Measurements from ENCODE around the gene TMEM30B.
A peak's percentile ranks its signal among the peaks of the same experiment; 100 is the strongest.

Gene TMEM30B

DNA sequence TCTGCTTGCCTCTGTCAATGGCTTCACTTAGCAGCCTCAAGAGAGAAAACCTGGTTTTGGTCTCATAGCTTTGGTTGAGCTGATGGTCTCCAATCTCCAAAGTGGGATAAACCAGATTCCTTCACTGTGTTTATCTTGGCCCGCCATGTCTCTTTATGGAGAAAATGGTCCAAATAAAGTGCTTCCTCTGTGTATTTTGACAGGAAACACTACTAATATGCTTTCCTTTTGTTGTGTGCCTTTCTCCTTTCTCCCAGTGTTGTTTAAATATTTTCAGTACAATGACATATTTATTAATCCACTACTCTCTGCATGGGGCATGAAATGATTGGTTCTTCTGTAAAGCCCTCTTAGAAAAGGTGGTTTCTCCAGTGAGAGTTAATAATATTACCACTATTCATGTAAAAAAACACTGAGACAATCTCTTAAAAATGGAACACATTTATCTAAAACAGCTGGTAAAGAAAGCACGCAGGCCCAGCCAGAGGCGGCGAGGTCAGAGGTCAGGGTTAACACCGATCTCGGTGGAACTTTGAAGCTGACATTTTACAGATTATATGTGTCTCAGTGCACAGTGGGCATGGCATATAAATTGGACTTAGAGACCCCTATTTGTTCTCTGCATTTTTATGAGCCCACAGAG is 24.2 kb downstream of the TMEM30B start:
- TF ChIP-seq, protein P1, sequence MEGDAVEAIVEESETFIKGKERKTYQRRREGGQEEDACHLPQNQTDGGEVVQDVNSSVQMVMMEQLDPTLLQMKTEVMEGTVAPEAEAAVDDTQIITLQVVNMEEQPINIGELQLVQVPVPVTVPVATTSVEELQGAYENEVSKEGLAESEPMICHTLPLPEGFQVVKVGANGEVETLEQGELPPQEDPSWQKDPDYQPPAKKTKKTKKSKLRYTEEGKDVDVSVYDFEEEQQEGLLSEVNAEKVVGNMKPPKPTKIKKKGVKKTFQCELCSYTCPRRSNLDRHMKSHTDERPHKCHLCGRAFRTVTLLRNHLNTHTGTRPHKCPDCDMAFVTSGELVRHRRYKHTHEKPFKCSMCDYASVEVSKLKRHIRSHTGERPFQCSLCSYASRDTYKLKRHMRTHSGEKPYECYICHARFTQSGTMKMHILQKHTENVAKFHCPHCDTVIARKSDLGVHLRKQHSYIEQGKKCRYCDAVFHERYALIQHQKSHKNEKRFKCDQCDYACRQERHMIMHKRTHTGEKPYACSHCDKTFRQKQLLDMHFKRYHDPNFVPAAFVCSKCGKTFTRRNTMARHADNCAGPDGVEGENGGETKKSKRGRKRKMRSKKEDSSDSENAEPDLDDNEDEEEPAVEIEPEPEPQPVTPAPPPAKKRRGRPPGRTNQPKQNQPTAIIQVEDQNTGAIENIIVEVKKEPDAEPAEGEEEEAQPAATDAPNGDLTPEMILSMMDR (IDR thresholded peaks at IDR 0.05; ENCODE audit: borderline replicate concordance, control extremely low read depth, extremely low read depth, insufficient read depth, missing control alignments), result no peak
- DNase-seq (ENCODE audit: low spot score), result no peak
- in situ Hi-C loops (cut with MboI; ENCODE audit: low sequenced_read_pairs, unreplicated experiment), result loop anchor here (10.0 kb wide), 1 partner anchor 622 kb away; no protein-coding TSS in a partner anchor

- no peak for DNase-seq (ENCODE audit: low spot score)
- in situ Hi-C loops (cut with MboI; ENCODE audit: low sequenced_read_pairs, unreplicated experiment), result loop anchor here (10.0 kb wide), 1 partner anchor 621 kb away; no protein-coding TSS in a partner anchor
- TF ChIP-seq, protein P1 (IDR thresholded peaks at IDR 0.05; ENCODE audit: borderline replicate concordance, control extremely low read depth, extremely low read depth, insufficient read depth, missing control alignments), result no peak
These were observed 25.2 kb downstream of the TMEM30B start for GRCh38 chr14:61255968-61256367.

DNA sequence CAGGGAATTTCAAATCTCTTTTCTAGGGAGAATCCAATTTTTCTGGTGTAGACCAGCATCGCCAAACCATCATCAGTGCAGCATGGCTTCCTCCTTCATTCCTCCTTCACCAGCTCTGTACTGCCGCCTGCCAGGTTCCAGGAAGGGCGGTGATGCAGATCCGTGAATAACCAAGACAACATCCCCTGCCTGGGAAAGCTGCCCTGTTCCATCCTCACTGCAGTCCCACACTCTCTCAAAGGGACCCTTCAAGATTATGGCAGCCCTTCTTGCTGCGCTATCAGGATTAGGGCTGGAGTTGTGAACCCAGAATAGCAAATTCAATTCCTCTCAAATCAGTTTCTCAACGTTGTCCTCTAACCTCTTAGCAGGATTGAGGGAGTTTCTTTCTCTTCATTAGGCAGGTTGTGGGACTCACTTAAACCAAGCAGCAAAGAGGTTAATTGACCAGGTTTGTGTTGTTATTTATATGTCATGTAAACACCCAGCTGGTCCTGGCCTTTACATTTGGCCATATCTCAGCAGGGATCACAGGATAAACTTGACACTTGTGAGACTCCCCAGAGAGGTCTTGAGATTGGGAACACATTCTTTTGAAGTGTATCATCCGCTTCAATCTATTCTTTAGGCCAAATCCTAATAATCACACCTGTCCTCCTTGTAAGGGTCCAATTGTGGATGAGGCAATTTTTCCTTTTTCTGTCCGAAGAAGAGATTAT is 26.2 kb downstream of the TMEM30B start:
- in situ Hi-C loops (cut with MboI; ENCODE audit: low sequenced_read_pairs, unreplicated experiment), result loop anchor here (10.0 kb wide), 1 partner anchor 620 kb away; no protein-coding TSS in a partner anchor
- TF ChIP-seq, protein P1 (IDR thresholded peaks at IDR 0.05; ENCODE audit: borderline replicate concordance, control extremely low read depth, extremely low read depth, insufficient read depth, missing control alignments), result no peak
- DNase-seq (ENCODE audit: low spot score), result no peak

GRCh38 chr14:61253064-61253738 is 27.9 kb downstream of the TMEM30B start:
- TF ChIP-seq, protein P1 (IDR thresholded peaks at IDR 0.05; ENCODE audit: borderline replicate concordance, control extremely low read depth, extremely low read depth, insufficient read depth, missing control alignments), result no peak
- DNase-seq (ENCODE audit: low spot score), result no peak
- in situ Hi-C loops (cut with MboI; ENCODE audit: low sequenced_read_pairs, unreplicated experiment), result loop anchor here (10.0 kb wide), 1 partner anchor 618 kb away; no protein-coding TSS in a partner anchor

GRCh38 chr14:61252369-61253063 is 28.6 kb downstream of the TMEM30B start:
- peak; percentile 64 for DNase-seq (ENCODE audit: low spot score)
- TF ChIP-seq, protein P1 (IDR thresholded peaks at IDR 0.05; ENCODE audit: borderline replicate concordance, control extremely low read depth, extremely low read depth, insufficient read depth, missing control alignments), result peak; percentile 81
- in situ Hi-C loops (cut with MboI; ENCODE audit: low sequenced_read_pairs, unreplicated experiment), result loop anchor here (10.0 kb wide), 1 partner anchor 618 kb away; no protein-coding TSS in a partner anchor

DNA sequence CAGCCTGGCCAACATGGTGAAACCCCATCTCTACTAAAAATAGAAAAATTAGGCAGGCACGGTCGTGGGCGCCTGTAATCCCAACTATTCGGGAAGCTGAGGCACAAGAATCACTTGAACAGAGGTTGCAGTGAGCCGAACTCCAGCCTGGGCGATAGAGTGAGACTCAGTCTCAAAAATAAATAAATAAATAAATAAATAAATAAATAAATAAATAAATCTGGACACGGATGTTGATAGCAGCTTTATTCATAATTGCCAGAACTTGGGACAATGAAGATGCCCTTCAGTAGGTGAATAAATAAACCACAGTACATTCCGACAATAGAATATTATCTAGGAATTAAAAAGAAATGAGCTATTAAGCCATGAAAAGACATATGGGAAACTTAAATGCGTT is 31.1 kb downstream of the TMEM30B start:
- TF ChIP-seq, protein P1 (IDR thresholded peaks at IDR 0.05; ENCODE audit: borderline replicate concordance, control extremely low read depth, extremely low read depth, insufficient read depth, missing control alignments), result no peak
- in situ Hi-C loops (cut with MboI; ENCODE audit: low sequenced_read_pairs, unreplicated experiment), result loop anchor here (10.0 kb wide), 1 partner anchor 615 kb away; no protein-coding TSS in a partner anchor

More for the DNA sequence above, 31.1 kb downstream of the TMEM30B start:
- DNase-seq (ENCODE audit: low spot score), result no peak
